ENCODE data around the gene HSP90AB1.

- no peak for TF ChIP-seq CTCF (IDR thresholded peaks at IDR 0.05; ENCODE audit: low read depth, low read length)
- TF ChIP-seq EZH2phosphoT487 (IDR thresholded peaks at IDR 0.05; ENCODE audit: low read depth), result no peak
These were observed 35.6 kb upstream of the HSP90AB1 start for GRCh38 chr6:44211284-44211683.
